HepG2 (cell line): ENCODE data around the gene CPB2. TPM values are rescaled to one million over a fixed set of nuclear protein-coding genes. Genes with fewer than 3 reads are reported as not detected.
A peak's percentile ranks its signal among the peaks of the same experiment; 100 is the strongest.

Experiments
- FOXJ3 ChIP-seq: sonication (generic); formaldehyde crosslinking; IDR thresholded peaks from 2 replicates; pipeline ENCODE4 v1.4.0; 2020; ENCODE audit warnings: missing genetic modification reagents, mild to moderate bottlenecking, borderline replicate concordance
- GATAD2A ChIP-seq: IDR thresholded peaks from 2 replicates; pipeline ENCODE4 v1.6.1; 2016
- KLF11 ChIP-seq: IDR thresholded peaks from 2 replicates; pipeline ENCODE4 v1.6.1; 2016; ENCODE audit warnings: missing compliant biosample characterization
- SALL2 ChIP-seq: sonication (generic); formaldehyde crosslinking; IDR thresholded peaks from 2 replicates; pipeline ENCODE4 v1.8.1; 2023; ENCODE audit warnings: mild to moderate bottlenecking, missing genetic modification reagents, inconsistent platforms
- TP53 ChIP-seq: sonication (generic); formaldehyde crosslinking; conservative IDR thresholded peaks from 2 replicates; pipeline ENCODE4 v1.4.0; 2020; ENCODE audit warnings: missing genetic modification reagents
- XRCC5 ChIP-seq: fragments of 200-400 bp; formaldehyde crosslinking; optimal IDR thresholded peaks from 2 replicates; pipeline ENCODE3; 2017; ENCODE audit warnings: mild to moderate bottlenecking, low read length
- ZNF556 ChIP-seq: sonication (generic); formaldehyde crosslinking; IDR thresholded peaks from 2 replicates; pipeline ENCODE4 v1.4.0; 2020; ENCODE audit warnings: mild to moderate bottlenecking, missing genetic modification reagents, borderline replicate concordance
- polyA plus RNA-seq, 8 experiments: library from polyadenylated mRNA; depleted of rRNA in 3 of 8; stranded (reverse) in 7 of 8; unstranded in 1 of 8; fragments of >200 nt; fragmentation: Illumina TruSeq in 4 of 8; extraction: Trizol in 4 of 8; gene quantifications; 2 replicates each; pipeline versions ENCODE4 v1.2.1 to v1.2.3, GENCODE V29; 2011 to 2016; ENCODE audit warnings: low read depth in 4 of 8, missing spikeins in 1 of 8, mixed read lengths in 1 of 8; ENCODE audit not compliant: insufficient read depth in 1 of 8
- total RNA-seq, 5 experiments: library from RNA; depleted of rRNA; stranded (reverse); fragments of >200 nt; fragmentation: Illumina TruSeq; extraction: Trizol; gene quantifications; 2 replicates each; pipeline ENCODE4 v1.2.3, GENCODE V29; 2016; ENCODE audit warnings: low read depth in 1 of 5
- TF ChIP-seq, protein P1 (sequence below): sonication (generic); formaldehyde crosslinking; IDR thresholded peaks from 2 replicates; pipeline ENCODE4 v1.4.0; 2020; ENCODE audit warnings: missing genetic modification reagents, low read depth, mild to moderate bottlenecking, borderline replicate concordance
- TF ChIP-seq, protein P2 (sequence below), 2 experiments: sonication (generic) in 1 of 2; formaldehyde crosslinking in 1 of 2; IDR thresholded peaks; 2 replicates each; pipeline versions ENCODE4 v1.4.0 to v1.6.1; 2018 to 2020; ENCODE audit warnings: missing genetic modification reagents in 2 of 2, borderline replicate concordance in 1 of 2, low read depth in 1 of 2, mild to moderate bottlenecking in 1 of 2, missing biosample characterization in 1 of 2
- TF ChIP-seq, protein P3 (sequence below): sonication (generic); formaldehyde crosslinking; IDR thresholded peaks from one replicate; pipeline ENCODE4 v1.5.1; 2020; ENCODE audit warnings: mild to moderate bottlenecking, missing genetic modification reagents; ENCODE audit errors: not compliant biosample characterization

Gene CPB2
- total and polyA plus RNA-seq, 2 of the 13 experiments (the other 11 are each of a cell fraction or from before 2014, with no cell fraction given): 125 to 140 TPM

DNA sequence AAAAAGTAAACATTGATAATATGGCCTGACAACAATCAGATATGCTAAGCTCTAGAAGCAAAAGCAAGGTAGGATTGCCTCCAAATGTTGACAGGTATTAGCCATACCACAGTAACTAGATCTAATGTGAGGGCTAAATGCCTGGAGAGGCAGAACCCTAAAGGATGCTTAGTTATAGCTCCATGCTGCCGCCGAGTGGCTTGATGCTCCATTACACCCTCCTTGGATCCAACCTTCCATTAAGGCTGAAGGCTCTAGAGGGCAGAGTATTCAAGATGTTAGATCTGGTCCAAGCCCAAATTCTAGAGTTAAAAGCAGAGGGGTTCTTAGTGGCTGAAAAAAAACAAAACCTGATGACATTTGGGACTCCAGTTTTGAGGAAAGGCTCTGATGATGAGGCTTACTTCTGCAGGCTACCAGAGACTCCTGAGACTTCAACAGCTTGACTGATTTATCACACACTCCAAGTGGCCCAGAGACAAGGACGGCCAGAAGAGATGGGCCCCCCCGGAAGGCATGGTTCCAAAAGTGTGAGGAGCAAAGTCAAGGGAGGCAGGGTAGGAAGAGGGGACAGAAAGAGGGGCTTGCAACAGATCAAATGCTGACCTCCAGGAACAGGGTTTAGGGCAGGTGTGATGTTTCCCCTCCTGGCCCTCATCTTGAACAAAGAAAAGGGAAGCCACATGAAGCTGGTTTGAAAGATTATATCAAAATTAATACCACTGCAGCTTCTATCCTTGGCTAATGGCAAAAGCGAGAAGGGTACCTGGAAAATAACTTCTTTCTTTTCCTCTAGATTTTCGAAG, 21.9 kb upstream of the CPB2 start (continued):
- TF ChIP-seq FOXJ3 (CRISPR knock-in tag) (peak; percentile 25; the same call in 1 of the 2 replicates), XRCC5 (peak; percentile 38), TP53 (CRISPR knock-in tag) (0 out of 2 replicates have a peak, but pooled peaks have one; percentile 41), KLF11 (CRISPR knock-in tag) (peak; percentile 75; the same call in 1 of the 2 replicates), SALL2 (0 out of 2 replicates have a peak, but pooled peaks have one; percentile 43), ZNF556 (CRISPR knock-in tag) (no peak), GATAD2A (peak; percentile 54)
- TF ChIP-seq, protein P1, sequence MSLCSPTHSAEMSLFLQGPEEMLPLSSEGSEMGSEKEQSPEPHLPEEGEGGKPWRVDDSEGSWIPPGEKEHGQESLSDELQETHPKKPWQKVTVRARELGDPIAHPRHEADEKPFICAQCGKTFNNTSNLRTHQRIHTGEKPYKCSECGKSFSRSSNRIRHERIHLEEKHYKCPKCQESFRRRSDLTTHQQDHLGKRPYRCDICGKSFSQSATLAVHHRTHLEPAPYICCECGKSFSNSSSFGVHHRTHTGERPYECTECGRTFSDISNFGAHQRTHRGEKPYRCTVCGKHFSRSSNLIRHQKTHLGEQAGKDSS (CRISPR knock-in tag): no peak
- TF ChIP-seq, protein P2, sequence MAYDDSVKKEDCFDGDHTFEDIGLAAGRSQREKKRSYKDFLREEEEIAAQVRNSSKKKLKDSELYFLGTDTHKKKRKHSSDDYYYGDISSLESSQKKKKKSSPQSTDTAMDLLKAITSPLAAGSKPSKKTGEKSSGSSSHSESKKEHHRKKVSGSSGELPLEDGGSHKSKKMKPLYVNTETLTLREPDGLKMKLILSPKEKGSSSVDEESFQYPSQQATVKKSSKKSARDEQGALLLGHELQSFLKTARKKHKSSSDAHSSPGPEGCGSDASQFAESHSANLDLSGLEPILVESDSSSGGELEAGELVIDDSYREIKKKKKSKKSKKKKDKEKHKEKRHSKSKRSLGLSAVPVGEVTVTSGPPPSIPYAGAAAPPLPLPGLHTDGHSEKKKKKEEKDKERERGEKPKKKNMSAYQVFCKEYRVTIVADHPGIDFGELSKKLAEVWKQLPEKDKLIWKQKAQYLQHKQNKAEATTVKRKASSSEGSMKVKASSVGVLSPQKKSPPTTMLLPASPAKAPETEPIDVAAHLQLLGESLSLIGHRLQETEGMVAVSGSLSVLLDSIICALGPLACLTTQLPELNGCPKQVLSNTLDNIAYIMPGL (CRISPR knock-in tag; IDR thresholded peaks at IDR 0.05; ENCODE audit: borderline replicate concordance in 1 of 2, low read depth in 1 of 2): peak in 1 of 2 experiments; percentile 36; a peak in 1 of 4 replicates
- TF ChIP-seq, protein P3, sequence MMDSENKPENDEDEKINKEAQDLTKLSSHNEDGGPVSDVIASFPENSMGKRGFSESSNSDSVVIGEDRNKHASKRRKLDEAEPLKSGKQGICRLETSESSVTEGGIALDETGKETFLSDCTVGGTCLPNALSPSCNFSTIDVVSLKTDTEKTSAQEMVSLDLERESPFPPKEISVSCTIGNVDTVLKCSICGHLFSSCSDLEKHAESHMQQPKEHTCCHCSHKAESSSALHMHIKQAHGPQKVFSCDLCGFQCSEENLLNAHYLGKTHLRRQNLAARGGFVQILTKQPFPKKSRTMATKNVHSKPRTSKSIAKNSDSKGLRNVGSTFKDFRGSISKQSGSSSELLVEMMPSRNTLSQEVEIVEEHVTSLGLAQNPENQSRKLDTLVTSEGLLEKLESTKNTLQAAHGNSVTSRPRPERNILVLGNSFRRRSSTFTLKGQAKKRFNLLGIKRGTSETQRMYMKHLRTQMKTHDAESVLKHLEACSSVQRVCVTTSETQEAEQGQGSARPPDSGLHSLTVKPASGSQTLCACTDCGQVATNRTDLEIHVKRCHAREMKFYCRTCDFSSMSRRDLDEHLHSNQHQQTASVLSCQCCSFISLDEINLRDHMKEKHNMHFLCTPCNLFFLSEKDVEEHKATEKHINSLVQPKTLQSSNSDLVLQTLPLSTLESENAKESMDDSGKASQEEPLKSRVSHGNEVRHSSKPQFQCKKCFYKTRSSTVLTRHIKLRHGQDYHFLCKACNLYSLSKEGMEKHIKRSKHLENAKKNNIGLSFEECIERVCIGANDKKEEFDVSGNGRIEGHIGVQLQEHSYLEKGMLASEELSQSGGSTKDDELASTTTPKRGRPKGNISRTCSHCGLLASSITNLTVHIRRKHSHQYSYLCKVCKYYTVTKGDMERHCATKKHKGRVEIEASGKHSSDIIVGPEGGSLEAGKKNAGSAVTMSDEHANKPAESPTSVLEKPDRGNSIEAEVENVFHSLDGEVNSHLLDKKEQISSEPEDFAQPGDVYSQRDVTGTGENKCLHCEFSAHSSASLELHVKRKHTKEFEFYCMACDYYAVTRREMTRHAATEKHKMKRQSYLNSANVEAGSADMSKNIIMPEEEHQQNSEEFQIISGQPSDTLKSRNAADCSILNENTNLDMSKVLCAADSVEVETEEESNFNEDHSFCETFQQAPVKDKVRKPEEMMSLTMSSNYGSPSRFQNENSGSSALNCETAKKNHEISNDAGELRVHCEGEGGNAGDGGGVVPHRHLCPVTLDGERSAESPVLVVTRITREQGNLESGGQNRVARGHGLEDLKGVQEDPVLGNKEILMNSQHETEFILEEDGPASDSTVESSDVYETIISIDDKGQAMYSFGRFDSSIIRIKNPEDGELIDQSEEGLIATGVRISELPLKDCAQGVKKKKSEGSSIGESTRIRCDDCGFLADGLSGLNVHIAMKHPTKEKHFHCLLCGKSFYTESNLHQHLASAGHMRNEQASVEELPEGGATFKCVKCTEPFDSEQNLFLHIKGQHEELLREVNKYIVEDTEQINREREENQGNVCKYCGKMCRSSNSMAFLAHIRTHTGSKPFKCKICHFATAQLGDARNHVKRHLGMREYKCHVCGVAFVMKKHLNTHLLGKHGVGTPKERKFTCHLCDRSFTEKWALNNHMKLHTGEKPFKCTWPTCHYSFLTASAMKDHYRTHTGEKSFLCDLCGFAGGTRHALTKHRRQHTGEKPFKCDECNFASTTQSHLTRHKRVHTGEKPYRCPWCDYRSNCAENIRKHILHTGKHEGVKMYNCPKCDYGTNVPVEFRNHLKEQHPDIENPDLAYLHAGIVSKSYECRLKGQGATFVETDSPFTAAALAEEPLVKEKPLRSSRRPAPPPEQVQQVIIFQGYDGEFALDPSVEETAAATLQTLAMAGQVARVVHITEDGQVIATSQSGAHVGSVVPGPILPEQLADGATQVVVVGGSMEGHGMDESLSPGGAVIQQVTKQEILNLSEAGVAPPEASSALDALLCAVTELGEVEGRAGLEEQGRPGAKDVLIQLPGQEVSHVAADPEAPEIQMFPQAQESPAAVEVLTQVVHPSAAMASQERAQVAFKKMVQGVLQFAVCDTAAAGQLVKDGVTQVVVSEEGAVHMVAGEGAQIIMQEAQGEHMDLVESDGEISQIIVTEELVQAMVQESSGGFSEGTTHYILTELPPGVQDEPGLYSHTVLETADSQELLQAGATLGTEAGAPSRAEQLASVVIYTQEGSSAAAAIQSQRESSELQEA (CRISPR knock-in tag): no peak
